ENCODE measurements around the gene LRSAM1.

DNA sequence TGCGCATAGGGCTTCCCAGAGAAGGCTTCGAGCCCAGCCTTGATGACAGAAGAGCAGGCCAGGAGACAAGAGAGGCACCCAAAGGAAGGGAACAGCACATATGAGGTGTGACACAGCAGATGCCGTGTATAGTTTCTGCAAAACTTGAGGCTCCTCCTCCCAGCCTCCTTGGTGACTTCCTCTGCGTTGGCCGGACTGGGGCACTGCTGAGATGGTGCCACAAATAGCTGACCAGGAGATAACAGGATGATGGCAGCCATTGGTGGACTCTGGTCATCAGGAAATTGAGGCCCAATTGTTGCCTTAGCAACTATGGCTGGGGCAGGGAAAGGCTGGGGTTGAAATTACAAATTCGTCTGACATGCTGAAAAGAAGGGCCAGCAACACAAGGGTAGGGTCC lies 32.0 kb upstream of the LRSAM1 start:
- TF ChIP-seq, protein P1, sequence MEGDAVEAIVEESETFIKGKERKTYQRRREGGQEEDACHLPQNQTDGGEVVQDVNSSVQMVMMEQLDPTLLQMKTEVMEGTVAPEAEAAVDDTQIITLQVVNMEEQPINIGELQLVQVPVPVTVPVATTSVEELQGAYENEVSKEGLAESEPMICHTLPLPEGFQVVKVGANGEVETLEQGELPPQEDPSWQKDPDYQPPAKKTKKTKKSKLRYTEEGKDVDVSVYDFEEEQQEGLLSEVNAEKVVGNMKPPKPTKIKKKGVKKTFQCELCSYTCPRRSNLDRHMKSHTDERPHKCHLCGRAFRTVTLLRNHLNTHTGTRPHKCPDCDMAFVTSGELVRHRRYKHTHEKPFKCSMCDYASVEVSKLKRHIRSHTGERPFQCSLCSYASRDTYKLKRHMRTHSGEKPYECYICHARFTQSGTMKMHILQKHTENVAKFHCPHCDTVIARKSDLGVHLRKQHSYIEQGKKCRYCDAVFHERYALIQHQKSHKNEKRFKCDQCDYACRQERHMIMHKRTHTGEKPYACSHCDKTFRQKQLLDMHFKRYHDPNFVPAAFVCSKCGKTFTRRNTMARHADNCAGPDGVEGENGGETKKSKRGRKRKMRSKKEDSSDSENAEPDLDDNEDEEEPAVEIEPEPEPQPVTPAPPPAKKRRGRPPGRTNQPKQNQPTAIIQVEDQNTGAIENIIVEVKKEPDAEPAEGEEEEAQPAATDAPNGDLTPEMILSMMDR (conservative IDR thresholded peaks at IDR 0.05 in 1 of 2, IDR thresholded peaks at IDR 0.05 in 1 of 2; ENCODE audit: extremely low read depth in 1 of 2, insufficient read depth in 1 of 2, low read depth in 1 of 2, low read length in 2 of 2) = no peak
- TF ChIP-seq EZH2 (IDR thresholded peaks at IDR 0.05; ENCODE audit: borderline replicate concordance, low read length) = no peak

Measured in mammary epithelial cell (primary cell).